Prostate gland (tissue), 2 donors: ENCODE results near the gene GPS1. TPM values are rescaled to one million over a fixed set of nuclear protein-coding genes. Genes with fewer than 3 reads are reported as not detected.

Source experiments
- DNase-seq: peaks from one replicate; pipeline ENCODE4 v3.0.0-alpha.2; 2019; ENCODE audit warnings: low spot score
- H3K27ac ChIP-seq, 2 donors: fragments of 200-600 bp; sonication (generic); 2 replicates each; pipeline ENCODE4 v1.5.1; 2017 to 2019
- H3K27me3 ChIP-seq: fragments of 200-600 bp; sonication (generic); replicated peaks from 2 replicates; pipeline ENCODE4 v1.5.1; 2019; ENCODE audit not compliant: insufficient read depth
- H3K36me3 ChIP-seq, 2 donors: fragments of 200-600 bp; sonication (generic); 1 replicate in 1 of 2; 2 replicates in 1 of 2; pipeline versions ENCODE4 v1.5.1 to v1.8.1; 2017 to 2019
- H3K4me1 ChIP-seq: fragments of 200-600 bp; sonication (generic); replicated peaks from 2 replicates; pipeline ENCODE4 v1.5.1; 2019
- H3K4me3 ChIP-seq, 2 donors: fragments of 200-600 bp; sonication (generic); 2 replicates each; pipeline ENCODE4 v1.5.1; 2017 to 2019
- H3K9me3 ChIP-seq: fragments of 200-600 bp; sonication (generic); 2 replicates; pipeline ENCODE4 v1.5.1; 2017
- POLR2A ChIP-seq: fragments of 450-650 bp; IDR thresholded peaks from one replicate; pipeline ENCODE4 v1.6.1; 2016; ENCODE audit warnings: antibody characterized with exemption, mild to moderate bottlenecking
- POLR2AphosphoS5 ChIP-seq: sonication (generic); formaldehyde crosslinking; IDR thresholded peaks from one replicate; pipeline ENCODE4 v1.6.1; 2017; ENCODE audit warnings: antibody characterized with exemption
- WGBS: methylation state at CpG from one replicate; pipeline ENCODE4 v1.1.5; 2018; 5-methylcytosine and 5-hydroxymethylcytosine counted together
- intact Hi-C: fragments of 100-400 bp; cut with DNase I; formaldehyde crosslinking; loops from one replicate; pipeline ENCODE4 v1.14.2; 2022
- total RNA-seq, 2 donors: library from RNA; depleted of rRNA; stranded (reverse); fragments of >200 nt; gene quantifications; one replicate each; pipeline ENCODE4 v1.1.0, GENCODE V29; 2016
- TF ChIP-seq, protein P1 (sequence below), 4 experiments: fragments of 200-600 bp in 2 of 4; fragments of 450-650 bp in 2 of 4; sonication (generic) in 2 of 4; IDR thresholded peaks; 1 replicate in 3 of 4; 2 replicates in 1 of 4; pipeline ENCODE4 v1.5.1; 2016 to 2019; ENCODE audit warnings: antibody characterized with exemption in 4 of 4, mild to moderate bottlenecking in 2 of 4, moderate library complexity in 2 of 4

Gene GPS1
- total RNA-seq, 2 donors from 2014 or later, result 163 to 182 TPM

DNA sequence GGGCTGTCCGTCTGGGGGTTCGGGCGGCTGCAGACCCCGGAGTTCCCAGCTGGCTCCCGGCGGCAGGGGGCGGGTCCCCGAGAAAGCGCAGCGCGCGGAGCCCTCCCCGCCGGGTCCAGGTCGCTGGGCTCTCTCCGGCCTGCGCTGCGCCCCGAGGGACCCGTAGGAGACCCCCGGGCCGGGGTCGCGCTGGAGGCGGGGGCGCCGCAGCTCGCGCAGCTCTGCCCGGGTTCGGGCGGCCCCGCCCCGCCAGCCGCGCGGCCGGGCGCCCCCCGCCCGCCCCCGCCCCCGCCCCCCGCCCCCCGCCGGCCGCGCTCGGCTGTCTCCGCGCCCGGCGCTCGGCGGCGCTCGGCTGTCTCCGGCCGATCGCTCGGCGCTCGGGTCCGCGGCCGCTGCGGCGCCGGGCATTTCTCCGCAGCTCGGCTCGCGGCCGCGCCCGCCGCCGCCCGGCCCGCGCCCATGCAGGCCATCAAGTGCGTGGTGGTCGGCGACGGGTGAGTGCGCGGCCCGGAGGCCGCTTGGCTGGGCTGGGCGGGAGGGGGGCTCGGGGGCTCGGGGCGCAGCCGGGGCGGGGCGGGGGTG, 20.3 kb upstream of the GPS1 start, which contains the start of gene RAC3:
Gene RAC3, plus strand, starts transcription at position 376 of the 582 bp plus-strand sequence. Its CDS starts 84 bp downstream, at position 460.
- DNase-seq, result no peak
- Histone ChIP-seq H3K27ac (peak within 1 kb of the TSS; percentile 87 to 88), H3K9me3 (no peaks in the 10 kb centered on the region), H3K4me1 (peaks cover 22% of the 10 kb centered on the region), H3K36me3 (no peaks in the 10 kb centered on the region), H3K4me3 (peak within 1 kb of the TSS; percentile 40 to 47), H3K27me3 (no peaks in the 10 kb centered on the region)
- intact Hi-C loops, result loop anchor here (2.0 kb wide), 1 partner anchor 123 kb away; no protein-coding TSS in a partner anchor
- TF ChIP-seq POLR2A (no peak), POLR2AphosphoS5 (no peak)
- TF ChIP-seq, protein P1, sequence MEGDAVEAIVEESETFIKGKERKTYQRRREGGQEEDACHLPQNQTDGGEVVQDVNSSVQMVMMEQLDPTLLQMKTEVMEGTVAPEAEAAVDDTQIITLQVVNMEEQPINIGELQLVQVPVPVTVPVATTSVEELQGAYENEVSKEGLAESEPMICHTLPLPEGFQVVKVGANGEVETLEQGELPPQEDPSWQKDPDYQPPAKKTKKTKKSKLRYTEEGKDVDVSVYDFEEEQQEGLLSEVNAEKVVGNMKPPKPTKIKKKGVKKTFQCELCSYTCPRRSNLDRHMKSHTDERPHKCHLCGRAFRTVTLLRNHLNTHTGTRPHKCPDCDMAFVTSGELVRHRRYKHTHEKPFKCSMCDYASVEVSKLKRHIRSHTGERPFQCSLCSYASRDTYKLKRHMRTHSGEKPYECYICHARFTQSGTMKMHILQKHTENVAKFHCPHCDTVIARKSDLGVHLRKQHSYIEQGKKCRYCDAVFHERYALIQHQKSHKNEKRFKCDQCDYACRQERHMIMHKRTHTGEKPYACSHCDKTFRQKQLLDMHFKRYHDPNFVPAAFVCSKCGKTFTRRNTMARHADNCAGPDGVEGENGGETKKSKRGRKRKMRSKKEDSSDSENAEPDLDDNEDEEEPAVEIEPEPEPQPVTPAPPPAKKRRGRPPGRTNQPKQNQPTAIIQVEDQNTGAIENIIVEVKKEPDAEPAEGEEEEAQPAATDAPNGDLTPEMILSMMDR (IDR thresholded peaks at IDR 0.05), result no peak
- WGBS, result 1% methylated on average over 27 of the region's 96 CpGs

DNA sequence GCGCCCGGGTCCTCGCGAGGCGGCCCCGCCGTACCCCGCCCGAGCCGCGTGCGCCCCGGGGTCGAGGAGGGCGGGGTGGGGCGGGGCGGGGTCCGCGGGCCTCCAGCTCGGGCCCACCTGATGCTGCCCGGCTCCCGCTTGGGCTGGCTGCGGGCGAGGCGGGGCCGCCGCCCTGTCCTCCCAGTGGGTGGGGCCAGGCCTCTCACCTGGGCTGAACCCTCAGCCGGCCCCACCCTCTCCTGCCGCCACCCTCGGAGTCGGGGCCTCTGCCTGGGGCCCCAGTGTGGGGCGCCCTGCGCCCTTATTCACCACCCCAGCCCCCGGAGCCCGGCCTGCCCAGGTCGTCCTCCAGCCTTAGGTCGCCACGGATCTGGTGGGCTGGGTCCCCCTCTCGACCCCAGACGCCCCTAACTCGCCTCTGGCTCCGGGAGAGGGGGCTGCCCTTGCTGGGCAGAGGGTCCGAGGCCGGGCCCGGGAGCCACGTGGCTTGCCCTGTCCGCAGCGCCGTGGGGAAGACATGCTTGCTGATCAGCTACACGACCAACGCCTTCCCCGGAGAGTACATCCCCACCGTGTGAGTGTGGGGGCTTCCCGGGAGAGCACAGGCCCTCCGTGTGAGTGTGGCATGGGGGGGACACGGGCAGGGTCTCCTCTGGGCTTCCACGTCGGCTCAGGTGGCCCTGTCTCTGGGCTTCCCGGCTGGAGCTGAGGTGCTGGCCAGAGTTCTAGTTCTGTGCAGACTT, 19.6 kb upstream of the GPS1 start:
- TF ChIP-seq POLR2AphosphoS5 (peak; percentile 12), POLR2A (no peak)
- DNase-seq, result peak; percentile 63
- peaks cover 23% of the 10 kb centered on the region for H3K4me1 ChIP-seq
- no peaks in the 10 kb centered on the region for H3K9me3 ChIP-seq
- 14% methylated on average over 25 of the region's 59 CpGs for WGBS
- intact Hi-C loops, result loop anchor here (2.0 kb wide), 1 partner anchor 123 kb away; no protein-coding TSS in a partner anchor
- no peaks in the 10 kb centered on the region for H3K27me3 ChIP-seq
- H3K36me3 ChIP-seq, result no peaks in the 10 kb centered on the region
- peak overlapping the region; percentile 67 to 87 for H3K27ac ChIP-seq
- H3K4me3 ChIP-seq, result peak overlapping the region; percentile 40 to 47

DNA sequence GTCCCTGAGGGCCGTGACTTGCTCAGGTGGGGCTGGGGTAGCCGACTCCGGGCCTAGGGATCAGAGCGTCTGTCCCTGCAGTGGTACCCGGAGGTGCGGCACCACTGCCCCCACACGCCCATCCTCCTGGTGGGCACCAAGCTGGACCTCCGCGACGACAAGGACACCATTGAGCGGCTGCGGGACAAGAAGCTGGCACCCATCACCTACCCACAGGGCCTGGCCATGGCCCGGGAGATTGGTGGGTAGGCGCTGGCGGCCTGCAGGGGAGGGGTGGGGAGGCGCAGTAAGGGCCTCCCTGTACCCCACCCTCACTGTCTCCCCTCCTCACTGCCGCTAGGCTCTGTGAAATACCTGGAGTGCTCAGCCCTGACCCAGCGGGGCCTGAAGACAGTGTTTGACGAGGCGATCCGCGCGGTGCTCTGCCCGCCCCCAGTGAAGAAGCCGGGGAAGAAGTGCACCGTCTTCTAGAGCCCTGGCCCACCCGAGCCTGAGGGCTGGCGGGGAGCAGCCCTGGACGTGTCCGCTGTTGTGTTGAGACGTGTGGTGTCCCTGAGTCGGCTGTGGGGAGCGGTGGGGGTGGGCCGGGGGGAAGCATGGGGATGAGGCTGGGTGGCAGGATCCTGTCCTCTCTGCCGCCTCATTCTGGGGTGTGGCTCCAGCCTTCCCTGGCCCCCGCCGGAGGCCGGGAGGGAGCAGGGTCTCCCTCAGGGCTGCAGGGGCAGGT, 18.2 kb upstream of the GPS1 start:
- H3K27me3 ChIP-seq, result no peaks in the 10 kb centered on the region
- peak overlapping the region in 1 of 2 donors; percentile 10 for H3K27ac ChIP-seq
- H3K4me1 ChIP-seq, result peaks cover 23% of the 10 kb centered on the region
- H3K4me3 ChIP-seq, result no peak overlapping the region
- no peaks in the 10 kb centered on the region for H3K36me3 ChIP-seq
- 87% methylated on average over 38 of the region's 38 CpGs for WGBS
- intact Hi-C loops, result no loop called here
- no peak for DNase-seq
- TF ChIP-seq POLR2AphosphoS5 (no peak), POLR2A (no peak)
- TF ChIP-seq, protein P1 (IDR thresholded peaks at IDR 0.05), result no peak
- no peaks in the 10 kb centered on the region for H3K9me3 ChIP-seq

DNA sequence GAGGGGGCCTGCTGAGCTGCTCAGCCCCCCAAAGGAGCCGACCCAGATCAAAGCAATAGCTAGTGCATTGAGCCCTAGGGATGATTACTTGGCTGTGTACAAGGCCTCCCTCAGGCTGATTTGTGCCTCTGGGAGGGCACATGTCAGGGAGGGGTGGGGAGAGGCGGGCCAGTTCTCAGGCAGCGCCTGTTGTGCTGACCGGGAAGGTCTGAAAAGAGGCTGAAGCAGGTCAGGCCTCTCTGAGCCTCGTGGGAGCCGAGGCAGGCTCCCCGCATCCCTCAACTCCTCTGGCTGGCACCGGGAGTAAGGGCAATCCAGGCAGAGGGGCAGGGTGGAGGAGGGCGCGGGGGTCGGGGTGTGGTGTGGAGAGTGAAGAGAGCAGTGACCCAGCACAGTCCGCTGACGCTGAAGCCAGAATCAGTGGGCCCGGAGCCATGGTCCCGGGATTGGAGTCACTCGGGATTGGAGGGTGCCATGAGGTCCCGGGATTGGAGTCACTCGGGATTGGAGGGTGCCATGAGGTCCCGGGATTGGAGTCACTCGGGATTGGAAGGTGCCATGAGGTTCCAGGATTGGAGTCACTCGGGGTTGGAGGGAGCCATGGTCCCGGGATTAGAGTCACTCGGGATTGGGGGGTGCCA, 17.2 kb upstream of the GPS1 start:
- no peaks in the 10 kb centered on the region for H3K9me3 ChIP-seq
- no peak overlapping the region for H3K4me3 ChIP-seq
- no peak for DNase-seq
- H3K4me1 ChIP-seq, result peaks cover 23% of the 10 kb centered on the region
- H3K27me3 ChIP-seq, result no peaks in the 10 kb centered on the region
- peak overlapping the region; percentile 10 to 96 for H3K27ac ChIP-seq
- 82% methylated on average over 20 of the region's 23 CpGs for WGBS
- no peaks in the 10 kb centered on the region for H3K36me3 ChIP-seq
- intact Hi-C loops, result loop anchor here (5.0 kb wide), 1 partner anchor 63 kb away; the partner anchor contains the start of gene FASN
- TF ChIP-seq, protein P1 (IDR thresholded peaks at IDR 0.05), result no peak
- TF ChIP-seq POLR2AphosphoS5, result no peak
- TF ChIP-seq POLR2A, result no peak
